NCI-H1417 (cell line): ENCODE results near the gene NPY4R2.
"Not testable (repeated sequence)": the region's sequence is repeated elsewhere in the genome, so short reads cannot be mapped to it uniquely, and the experiment has no call there.

ENCODE experiments used
- DNase-seq, 3 experiments: peaks; one replicate each; lab custom pipeline; 2025; lab: John Stamatoyannopoulos, UW

Gene NPY4R2

GRCh38 chr10:47932824-47933223 is 14.4 kb downstream of the NPY4R2 start:
- not testable (repeated sequence) for DNase-seq

- not testable (repeated sequence) for DNase-seq
These were observed 15.0 kb downstream of the NPY4R2 start for GRCh38 chr10:47933462-47933861.

- not testable (repeated sequence) for DNase-seq
These were observed 18.3 kb downstream of the NPY4R2 start for GRCh38 chr10:47936772-47937228.

GRCh38 chr10:47937634-47938033 is 19.2 kb downstream of the NPY4R2 start:
- not testable (repeated sequence) for DNase-seq

GRCh38 chr10:47940821-47941220 is 22.4 kb downstream of the NPY4R2 start:
- not testable (repeated sequence) for DNase-seq

- DNase-seq, result not testable (repeated sequence)
These were observed 22.9 kb downstream of the NPY4R2 start for GRCh38 chr10:47941379-47941778.

- DNase-seq, result peak in 1 of 3 experiments; percentile 27
These were observed 24.0 kb downstream of the NPY4R2 start for GRCh38 chr10:47942351-47943019.

GRCh38 chr10:47943328-47943727 is 24.9 kb downstream of the NPY4R2 start:
- DNase-seq, result not testable (repeated sequence)

- DNase-seq, result not testable (repeated sequence)
These were observed 29.0 kb downstream of the NPY4R2 start for GRCh38 chr10:47947424-47947823.

- not testable (repeated sequence) for DNase-seq
These were observed 38.7 kb downstream of the NPY4R2 start for GRCh38 chr10:47957158-47957557.

- DNase-seq, result not testable (repeated sequence)
These were observed 41.2 kb downstream of the NPY4R2 start for GRCh38 chr10:47959677-47960076.

- not testable (repeated sequence) for DNase-seq
These were observed 42.2 kb downstream of the NPY4R2 start for GRCh38 chr10:47960699-47961098.

- not testable (repeated sequence) for DNase-seq
These were observed 44.3 kb downstream of the NPY4R2 start for GRCh38 chr10:47962785-47963184.

GRCh38 chr10:47964280-47965063 is 46.0 kb downstream of the NPY4R2 start:
- DNase-seq, result not testable (repeated sequence)

- not testable (repeated sequence) for DNase-seq
These were observed 50.5 kb downstream of the NPY4R2 start for GRCh38 chr10:47968988-47969387.

GRCh38 chr10:47970047-47970446 is 51.6 kb downstream of the NPY4R2 start:
- not testable (repeated sequence) for DNase-seq

GRCh38 chr10:47971598-47971997 is 53.1 kb downstream of the NPY4R2 start:
- not testable (repeated sequence) for DNase-seq

- not testable (repeated sequence) for DNase-seq
These were observed 53.6 kb downstream of the NPY4R2 start for GRCh38 chr10:47972077-47972476.
